CD14-positive monocyte (primary cell): ENCODE results near the gene PWWP2B. TPM values are rescaled to one million over a fixed set of nuclear protein-coding genes. Genes with fewer than 3 reads are reported as not detected.

ENCODE experiments used
- DNase-seq, 3 donors: peaks; one replicate each; pipeline ENCODE4 v3.0.0-alpha.2; 2011 to 2022
- H2AFZ ChIP-seq: 2 replicates; pipeline ENCODE4 v1.6.0; 2012; ENCODE audit warnings: mild to moderate bottlenecking, low read depth, low read length, inconsistent platforms; ENCODE audit not compliant: insufficient read depth, poor library complexity, severe bottlenecking
- H3K27ac ChIP-seq, 2 donors: 1 replicate in 1 of 2; 2 replicates in 1 of 2; pipeline ENCODE4 v1.5.1; 2012 to 2013; ENCODE audit warnings: low read length in 2 of 2, control low read depth in 1 of 2, inconsistent platforms in 1 of 2, low read depth in 1 of 2, mild to moderate bottlenecking in 1 of 2
- H3K27me3 ChIP-seq, 2 donors: one replicate each; pipeline versions ENCODE4 v1.6.0 to v1.6.1; 2011 to 2013; ENCODE audit warnings: low read length in 2 of 2; ENCODE audit not compliant: control insufficient read depth in 2 of 2, insufficient read depth in 2 of 2
- H3K36me3 ChIP-seq, 2 donors: replicated peaks in 1 of 2; 1 replicate in 1 of 2; 2 replicates in 1 of 2; pipeline versions ENCODE4 v1.5.1 to v1.6.1; 2012 to 2013; ENCODE audit warnings: low read length in 2 of 2, control low read depth in 1 of 2, inconsistent platforms in 1 of 2, mild to moderate bottlenecking in 1 of 2; ENCODE audit not compliant: insufficient read depth in 2 of 2, control insufficient read depth in 1 of 2
- H3K4me1 ChIP-seq, 2 donors: 1 replicate in 1 of 2; 2 replicates in 1 of 2; pipeline versions ENCODE4 v1.5.1 to v1.6.1; 2012 to 2013; ENCODE audit warnings: low read length in 2 of 2, control low read depth in 1 of 2, inconsistent platforms in 1 of 2, mild to moderate bottlenecking in 1 of 2, moderate library complexity in 1 of 2; ENCODE audit not compliant: insufficient read depth in 2 of 2, control insufficient read depth in 1 of 2
- H3K4me2 ChIP-seq: replicated peaks from 2 replicates; pipeline ENCODE3; 2012; ENCODE audit warnings: low read length, moderate library complexity, mild to moderate bottlenecking; ENCODE audit not compliant: poor library complexity, severe bottlenecking; ENCODE audit errors: extremely low read depth
- H3K4me3 ChIP-seq, 3 experiments: fragments of 200-600 bp in 1 of 3; sonication (generic) in 1 of 3; replicated peaks in 1 of 3; 1 replicate in 2 of 3; 2 replicates in 1 of 3; pipeline ENCODE4 v1.5.1; 2011 to 2013; ENCODE audit warnings: low read length in 3 of 3, mild to moderate bottlenecking in 3 of 3, control low read depth in 2 of 3, low read depth in 2 of 3, inconsistent platforms in 1 of 3, moderate library complexity in 1 of 3
- H3K79me2 ChIP-seq: 2 replicates; pipeline ENCODE4 v1.6.0; 2012; ENCODE audit warnings: mild to moderate bottlenecking, control low read depth, inconsistent platforms, low read length, moderate library complexity; ENCODE audit not compliant: insufficient read depth
- H3K9ac ChIP-seq: 2 replicates; pipeline ENCODE4 v1.6.0; 2017; ENCODE audit warnings: low read length, mild to moderate bottlenecking; ENCODE audit not compliant: insufficient read depth, poor library complexity, severe bottlenecking
- H3K9me3 ChIP-seq, 2 donors: replicated peaks in 1 of 2; 1 replicate in 1 of 2; 2 replicates in 1 of 2; pipeline versions ENCODE4 v1.5.1 to v1.6.1; 2012 to 2013; ENCODE audit warnings: low read length in 2 of 2, control low read depth in 1 of 2; ENCODE audit not compliant: control insufficient read depth in 1 of 2, insufficient read depth in 1 of 2
- H4K20me1 ChIP-seq: 2 replicates; pipeline ENCODE4 v1.6.0; 2012; ENCODE audit warnings: mild to moderate bottlenecking, low read length, control low read depth, moderate library complexity; ENCODE audit not compliant: insufficient read depth
- H3K27ac Mint-ChIP-seq, 7 donors: one replicate each; pipeline ENCODE4 v1.8.0; 2020; ENCODE audit warnings: mild to moderate bottlenecking in 7 of 7, mixed read lengths in 7 of 7, moderate library complexity in 6 of 7, inconsistent platforms in 2 of 7
- H3K27me3 Mint-ChIP-seq, 3 donors: one replicate each; pipeline ENCODE4 v1.8.0; 2021 to 2022; ENCODE audit warnings: low read depth in 3 of 3, mild to moderate bottlenecking in 3 of 3, mixed read lengths in 3 of 3, moderate library complexity in 3 of 3, inconsistent platforms in 1 of 3
- H3K36me3 Mint-ChIP-seq, 2 donors: one replicate each; pipeline ENCODE4 v1.8.0; 2020; ENCODE audit warnings: mixed read lengths in 2 of 2, inconsistent platforms in 1 of 2, mild to moderate bottlenecking in 1 of 2
- H3K4me1 Mint-ChIP-seq: one replicate; pipeline ENCODE4 v1.8.0; 2020; ENCODE audit warnings: mild to moderate bottlenecking, mixed read lengths
- H3K4me3 Mint-ChIP-seq, 2 donors: one replicate each; pipeline ENCODE4 v1.8.0; 2020; ENCODE audit warnings: mild to moderate bottlenecking in 2 of 2, mixed read lengths in 2 of 2, moderate library complexity in 1 of 2
- H3K9me3 Mint-ChIP-seq, 7 donors: one replicate each; pipeline ENCODE4 v1.8.0; 2020 to 2022; ENCODE audit warnings: mixed read lengths in 7 of 7, mild to moderate bottlenecking in 6 of 7, moderate library complexity in 6 of 7, inconsistent platforms in 2 of 7
- WGBS: methylation state at CpG from one replicate; pipeline ENCODE4 v1.1.5; 2013; ENCODE audit warnings: missing lambda C conversion rate; ENCODE audit not compliant: insufficient coverage; 5-methylcytosine and 5-hydroxymethylcytosine counted together
- intact Hi-C, 2 donors: fragments of 100-400 bp; cut with micrococcal nuclease; formaldehyde crosslinking; loops; one replicate each; pipeline versions ENCODE4 v1.15.0 to v1.15.1; 2023
- polyA plus RNA-seq, 3 donors: library from polyadenylated mRNA; depleted of rRNA in 1 of 3; unstranded in 2 of 3; stranded (reverse) in 1 of 3; fragments of 300-500 nt in 2 of 3; fragments of >200 nt in 1 of 3; fragmentation: Illumina TruSeq in 2 of 3; gene quantifications; 1 replicate in 2 of 3; 2 replicates in 1 of 3; pipeline ENCODE4 v1.2.3, GENCODE V29; 2012 to 2021
- TF ChIP-seq, protein P1 (sequence below): fragments of 200-600 bp; IDR thresholded peaks from one replicate; pipeline ENCODE4 v1.8.0; 2022; ENCODE audit warnings: antibody characterized with exemption, mild to moderate bottlenecking

PWWP2B gene
- polyA plus RNA-seq, 3 donors = 2.4 to 6.9 (median 2.7) TPM

DNA sequence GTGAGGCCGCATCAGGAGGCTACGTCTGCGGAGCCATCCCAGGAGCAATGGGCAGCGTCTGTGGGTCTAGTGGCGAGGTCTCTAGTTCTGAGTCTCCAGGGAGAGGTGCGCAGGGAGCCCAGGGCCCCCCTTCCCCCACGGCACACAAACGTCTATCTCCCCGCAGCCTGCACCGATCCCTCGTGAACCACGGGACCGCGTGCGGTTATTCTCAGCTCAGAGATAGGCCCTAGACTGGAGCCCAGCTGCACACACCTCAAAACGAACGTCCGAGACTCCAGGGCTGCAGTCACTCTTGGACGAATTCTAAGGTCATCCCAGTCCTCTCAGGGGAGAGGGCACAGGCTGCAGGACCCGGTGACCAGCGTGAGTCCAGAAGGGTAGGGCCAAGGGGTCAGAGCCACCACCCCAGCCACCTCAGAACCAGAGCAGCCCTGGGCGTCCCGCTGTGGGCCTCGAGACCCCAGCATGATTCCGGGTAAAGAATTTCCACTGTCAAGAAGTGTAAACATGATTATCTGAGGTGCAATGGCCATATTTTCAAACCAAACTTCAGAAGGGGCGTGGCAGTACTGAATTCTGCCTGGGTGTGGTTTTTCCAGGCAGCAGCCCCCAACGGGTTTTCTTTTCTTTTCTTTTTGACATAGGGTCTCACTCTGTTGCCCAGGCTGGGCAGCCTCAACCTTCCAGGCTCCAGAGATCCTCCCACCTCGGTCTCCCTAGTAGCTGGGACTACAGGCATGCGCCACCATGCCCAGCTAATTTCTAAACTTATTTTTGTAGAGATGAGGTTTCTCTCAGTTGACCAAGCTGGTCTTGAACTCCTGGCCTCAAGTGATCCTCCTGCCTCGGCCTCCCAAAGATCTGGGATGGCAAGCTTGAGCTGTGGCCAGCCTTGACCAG lies 57.5 kb downstream of the PWWP2B start:
- intact Hi-C loops = loop anchor here (5.0 kb wide), 4 partner anchors 83 to 227 kb away; partner anchors contain the start of genes INPP5A (in 2 of the 2) and STK32C (in 2 of the 2)
- no peak for DNase-seq

DNA sequence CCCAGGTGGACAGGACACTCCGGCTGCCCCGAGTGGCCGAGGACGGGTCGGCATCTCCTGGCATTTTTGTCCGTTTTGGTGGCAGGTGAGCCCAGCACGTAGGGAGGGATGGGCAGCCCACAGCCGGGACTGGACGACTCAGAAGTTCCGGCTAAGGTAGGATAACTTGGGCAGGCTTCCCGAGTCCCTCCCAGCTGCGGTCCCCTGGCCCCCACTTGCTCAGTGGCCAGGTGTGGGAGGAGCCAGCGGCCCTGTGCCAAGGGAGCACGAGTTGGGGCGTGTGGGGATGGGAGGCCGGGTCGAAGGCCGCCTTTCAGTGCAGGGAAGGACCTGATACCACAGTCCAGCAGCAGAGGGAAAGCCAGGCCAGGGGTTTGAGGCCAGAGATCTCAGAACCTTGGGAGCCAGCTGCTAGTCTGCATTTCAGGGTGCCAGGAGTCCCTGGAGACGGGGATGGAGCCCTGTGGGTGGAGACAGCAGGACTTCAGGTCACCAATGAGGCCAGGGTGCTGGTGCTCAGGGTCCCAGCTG lies 58.5 kb downstream of the PWWP2B start:
- TF ChIP-seq, protein P1, sequence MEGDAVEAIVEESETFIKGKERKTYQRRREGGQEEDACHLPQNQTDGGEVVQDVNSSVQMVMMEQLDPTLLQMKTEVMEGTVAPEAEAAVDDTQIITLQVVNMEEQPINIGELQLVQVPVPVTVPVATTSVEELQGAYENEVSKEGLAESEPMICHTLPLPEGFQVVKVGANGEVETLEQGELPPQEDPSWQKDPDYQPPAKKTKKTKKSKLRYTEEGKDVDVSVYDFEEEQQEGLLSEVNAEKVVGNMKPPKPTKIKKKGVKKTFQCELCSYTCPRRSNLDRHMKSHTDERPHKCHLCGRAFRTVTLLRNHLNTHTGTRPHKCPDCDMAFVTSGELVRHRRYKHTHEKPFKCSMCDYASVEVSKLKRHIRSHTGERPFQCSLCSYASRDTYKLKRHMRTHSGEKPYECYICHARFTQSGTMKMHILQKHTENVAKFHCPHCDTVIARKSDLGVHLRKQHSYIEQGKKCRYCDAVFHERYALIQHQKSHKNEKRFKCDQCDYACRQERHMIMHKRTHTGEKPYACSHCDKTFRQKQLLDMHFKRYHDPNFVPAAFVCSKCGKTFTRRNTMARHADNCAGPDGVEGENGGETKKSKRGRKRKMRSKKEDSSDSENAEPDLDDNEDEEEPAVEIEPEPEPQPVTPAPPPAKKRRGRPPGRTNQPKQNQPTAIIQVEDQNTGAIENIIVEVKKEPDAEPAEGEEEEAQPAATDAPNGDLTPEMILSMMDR = no peak
- no peak for DNase-seq
- no peak overlapping the region for H3K4me3 ChIP-seq
- no peak overlapping the region for H3K27ac ChIP-seq
- H4K20me1 ChIP-seq = no peaks in the 10 kb centered on the region
- H3K4me2 ChIP-seq = no peak overlapping the region
- H3K36me3 ChIP-seq = no peaks in the 10 kb centered on the region
- Mint-ChIP-seq H3K27me3 (peaks cover 5 to 15% (median 8%) of the 10 kb centered on the region in 3 donors), H3K4me1 (peaks cover 28% of the 10 kb centered on the region), H3K4me3 (no peak overlapping the region), H3K9me3 (no peaks in the 10 kb centered on the region), H3K27ac (peak overlapping the region in 1 of 7 donors; percentile 10), H3K36me3 (no peaks in the 10 kb centered on the region)
- no peak overlapping the region for H3K9ac ChIP-seq
- no peaks in the 10 kb centered on the region for H3K9me3 ChIP-seq
- H2AFZ ChIP-seq = no peak overlapping the region
- 97% methylated on average over 16 of the region's 19 CpGs for WGBS
- H3K27me3 ChIP-seq = peaks cover 0 to 2% of the 10 kb centered on the region in 2 donors
- intact Hi-C loops = loop anchor here in 1 of 2 donors (5.0 kb wide), 1 partner anchor 127 kb away; no protein-coding TSS in a partner anchor
- H3K79me2 ChIP-seq = no peaks in the 10 kb centered on the region
- peaks cover 30 to 40% of the 10 kb centered on the region in 2 donors for H3K4me1 ChIP-seq

More for the DNA sequence above, 57.5 kb downstream of the PWWP2B start:
- Histone ChIP-seq H3K27me3 (peaks cover 0 to 2% of the 10 kb centered on the region in 2 donors), H4K20me1 (no peaks in the 10 kb centered on the region), H2AFZ (no peak overlapping the region), H3K4me1 (peaks cover 35 to 45% of the 10 kb centered on the region in 2 donors), H3K36me3 (no peaks in the 10 kb centered on the region), H3K4me2 (no peak overlapping the region), H3K79me2 (no peaks in the 10 kb centered on the region), H3K9me3 (no peaks in the 10 kb centered on the region), H3K9ac (no peak overlapping the region), H3K27ac (no peak overlapping the region), H3K4me3 (no peak overlapping the region)
- Mint-ChIP-seq H3K4me1 (peaks cover 33% of the 10 kb centered on the region), H3K27ac (peak overlapping the region in 3 of 7 donors; percentile 10 to 41 (median 25)), H3K4me3 (no peak overlapping the region), H3K9me3 (no peaks in the 10 kb centered on the region), H3K36me3 (no peaks in the 10 kb centered on the region), H3K27me3 (peaks cover 5 to 12% (median 6%) of the 10 kb centered on the region in 3 donors)
- TF ChIP-seq, protein P1 = no peak
- 94% methylated on average over 15 of the region's 30 CpGs for WGBS
